Trophoblast cell (in vitro differentiated cells and primary cell): ENCODE measurements around the gene MMP15.
"Not testable (repeated sequence)": the region's sequence is repeated elsewhere in the genome, so short reads cannot be mapped to it uniquely, and the experiment has no call there.

ENCODE experiments used
- DNase-seq, 2 donors: peaks; one replicate each; pipeline ENCODE4 v3.0.0-alpha.2; 2016
- H2AFZ ChIP-seq: 2 replicates; pipeline ENCODE4 v1.6.1; 2013; ENCODE audit warnings: low read length, moderate library complexity, mild to moderate bottlenecking; ENCODE audit not compliant: insufficient read depth, poor library complexity
- H2AK5ac ChIP-seq: 2 replicates; pipeline ENCODE4 v1.6.1; 2013; ENCODE audit warnings: mild to moderate bottlenecking, low read length
- H2BK120ac ChIP-seq: 2 replicates; pipeline ENCODE4 v1.6.1; 2013; ENCODE audit warnings: low read length, mild to moderate bottlenecking, moderate library complexity; ENCODE audit not compliant: insufficient read depth, poor library complexity
- H2BK12ac ChIP-seq: 2 replicates; pipeline ENCODE4 v1.6.1; 2013; ENCODE audit warnings: mild to moderate bottlenecking, low read length, moderate library complexity
- H2BK5ac ChIP-seq: 2 replicates; pipeline ENCODE4 v1.6.1; 2013; ENCODE audit warnings: low read length, low read depth, moderate library complexity, mild to moderate bottlenecking; ENCODE audit not compliant: poor library complexity
- H3K14ac ChIP-seq: 2 replicates; pipeline ENCODE4 v1.6.1; 2013; ENCODE audit warnings: mild to moderate bottlenecking, low read length
- H3K18ac ChIP-seq: 2 replicates; pipeline ENCODE4 v1.6.1; 2013; ENCODE audit warnings: mild to moderate bottlenecking, low read length
- H3K23ac ChIP-seq: 2 replicates; pipeline ENCODE4 v1.6.1; 2013; ENCODE audit warnings: low read length
- H3K27ac ChIP-seq: 2 replicates; pipeline ENCODE4 v1.5.1; 2013; ENCODE audit warnings: low read depth, mild to moderate bottlenecking, inconsistent platforms, low read length, moderate library complexity
- H3K27me3 ChIP-seq: 2 replicates; pipeline ENCODE4 v1.6.1; 2013; ENCODE audit warnings: inconsistent platforms, mild to moderate bottlenecking, low read length, moderate library complexity; ENCODE audit not compliant: insufficient read depth
- H3K36me3 ChIP-seq, 2 experiments: 1 replicate in 1 of 2; 2 replicates in 1 of 2; pipeline ENCODE4 v1.6.1; 2013; ENCODE audit warnings: low read length in 2 of 2, mild to moderate bottlenecking in 2 of 2, moderate library complexity in 1 of 2; ENCODE audit not compliant: insufficient read depth in 2 of 2, control insufficient read depth in 1 of 2
- H3K4ac ChIP-seq: 2 replicates; pipeline ENCODE4 v1.6.1; 2013; ENCODE audit warnings: low read depth, mild to moderate bottlenecking, low read length, moderate library complexity
- H3K4me1 ChIP-seq, 2 experiments: 1 replicate in 1 of 2; 2 replicates in 1 of 2; pipeline ENCODE4 v1.6.1; 2013; ENCODE audit warnings: low read length in 2 of 2, mild to moderate bottlenecking in 2 of 2, moderate library complexity in 1 of 2; ENCODE audit not compliant: insufficient read depth in 2 of 2, control insufficient read depth in 1 of 2
- H3K4me2 ChIP-seq: 2 replicates; pipeline ENCODE4 v1.6.1; 2013; ENCODE audit warnings: inconsistent platforms, mild to moderate bottlenecking, low read length, moderate library complexity
- H3K4me3 ChIP-seq: 2 replicates; pipeline ENCODE4 v1.5.1; 2013; ENCODE audit warnings: mild to moderate bottlenecking, low read depth, low read length, inconsistent platforms
- H3K79me1 ChIP-seq: one replicate; pipeline ENCODE4 v1.6.1; 2013; ENCODE audit warnings: low read length
- H3K79me2 ChIP-seq: 2 replicates; pipeline ENCODE4 v1.6.1; 2013; ENCODE audit warnings: low read length, mild to moderate bottlenecking; ENCODE audit not compliant: control insufficient read depth, insufficient read depth, poor library complexity
- H3K9ac ChIP-seq: 2 replicates; pipeline ENCODE4 v1.6.1; 2013; ENCODE audit warnings: mild to moderate bottlenecking, low read length
- H3K9me3 ChIP-seq: 2 replicates; pipeline ENCODE4 v1.6.1; 2013; ENCODE audit warnings: low read depth, mild to moderate bottlenecking, control low read depth, inconsistent platforms, low read length; ENCODE audit not compliant: insufficient read depth
- H4K12ac ChIP-seq: 2 replicates; pipeline ENCODE4 v1.6.1; 2013; ENCODE audit warnings: low read depth, mild to moderate bottlenecking, low read length, moderate library complexity
- H4K8ac ChIP-seq: 2 replicates; pipeline ENCODE4 v1.6.1; 2013; ENCODE audit warnings: low read depth, mild to moderate bottlenecking, low read length, moderate library complexity
- H4K91ac ChIP-seq: one replicate; pipeline ENCODE4 v1.6.1; 2013; ENCODE audit warnings: low read depth, mild to moderate bottlenecking, low read length, moderate library complexity
- WGBS: extraction: QIAGEN DNeasy Blood & Tissue Kit; methylation state at CpG from one replicate; pipeline ENCODE4 v1.1.7; 2013; ENCODE audit warnings: missing lambda C conversion rate; ENCODE audit not compliant: insufficient read length, insufficient coverage; ENCODE audit errors: extremely low coverage; 5-methylcytosine and 5-hydroxymethylcytosine counted together

The MMP15 gene

GRCh38 chr16:58001781-58002415 is 23.7 kb upstream of the MMP15 start:
- Histone ChIP-seq H3K23ac (no peak overlapping the region), H2BK12ac (no peak overlapping the region), H3K4me1 (peaks cover 8 to 14% of the 10 kb centered on the region in 2 experiments), H3K18ac (no peak overlapping the region), H4K12ac (no peak overlapping the region), H3K79me2 (peaks cover 4% of the 10 kb centered on the region), H3K27me3 (no peaks in the 10 kb centered on the region), H3K79me1 (peaks cover 8% of the 10 kb centered on the region), H2AFZ (no peak overlapping the region), H2BK5ac (no peak overlapping the region), H2AK5ac (no peak overlapping the region), H3K4me2 (peak overlapping the region; percentile 100), H3K36me3 (peaks cover 21 to 26% of the 10 kb centered on the region in 2 experiments), H3K14ac (no peak overlapping the region), H3K4me3 (peak overlapping the region; percentile 89), H4K91ac (no peak overlapping the region), H3K27ac (no peak overlapping the region), H2BK120ac (no peak overlapping the region), H3K9ac (no peak overlapping the region), H3K9me3 (no peaks in the 10 kb centered on the region), H3K4ac (no peak overlapping the region), H4K8ac (no peak overlapping the region)
- no peak for DNase-seq
- no CpG with 5 or more reads among the region's 10 CpGs for WGBS

DNA sequence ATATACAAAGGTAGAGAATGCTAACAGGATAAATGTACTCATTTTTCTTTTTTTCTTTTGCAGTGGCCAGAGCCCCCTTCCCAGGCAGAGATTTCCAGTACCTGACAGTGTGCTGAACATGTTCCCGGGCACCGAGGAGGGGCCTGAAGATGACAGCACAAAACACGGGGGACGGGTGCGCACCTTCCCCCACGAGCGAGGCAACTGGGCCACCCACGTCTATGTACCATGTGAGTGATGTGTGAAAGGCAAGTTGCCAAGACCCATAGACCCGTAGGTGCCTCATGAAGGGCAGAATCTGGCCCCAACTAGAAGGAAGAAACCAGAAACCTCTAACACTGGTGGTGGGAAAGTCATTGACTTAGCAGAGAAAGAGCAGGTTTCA is 23.1 kb upstream of the MMP15 start:
- no peak for DNase-seq
- H3K36me3 ChIP-seq: peaks cover 18 to 23% of the 10 kb centered on the region in 2 experiments

DNA sequence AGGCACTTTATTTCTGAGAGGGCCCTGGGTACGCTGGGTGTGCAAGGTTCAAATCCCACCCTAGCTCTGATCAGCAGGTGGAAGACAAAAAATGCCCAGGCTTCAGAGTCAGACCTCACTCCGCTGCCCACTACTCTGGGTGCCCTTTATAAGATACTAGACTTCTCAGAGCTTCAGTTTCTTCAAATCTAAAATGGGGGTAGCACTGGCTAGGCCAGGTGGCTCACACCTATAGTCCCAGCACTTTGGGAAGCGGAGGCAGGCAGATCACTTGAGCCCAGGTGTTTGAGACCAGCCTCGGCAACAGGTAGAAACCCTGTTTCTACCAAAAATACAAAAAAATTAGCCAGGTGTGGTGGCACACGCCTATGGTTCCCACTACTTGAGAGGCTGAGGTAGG is 22.6 kb upstream of the MMP15 start:
- Histone ChIP-seq H3K18ac (no peak overlapping the region), H2AFZ (no peak overlapping the region), H2BK12ac (no peak overlapping the region), H3K23ac (no peak overlapping the region), H3K4ac (no peak overlapping the region), H3K36me3 (peaks cover 17 to 19% of the 10 kb centered on the region in 2 experiments), H3K9me3 (no peaks in the 10 kb centered on the region), H3K4me3 (no peak overlapping the region), H3K79me2 (peaks cover 4% of the 10 kb centered on the region), H3K14ac (no peak overlapping the region), H3K9ac (no peak overlapping the region), H4K8ac (no peak overlapping the region), H3K4me2 (no peak overlapping the region), H2BK120ac (no peak overlapping the region), H3K27ac (no peak overlapping the region), H4K91ac (no peak overlapping the region), H3K27me3 (no peaks in the 10 kb centered on the region), H4K12ac (no peak overlapping the region), H2BK5ac (no peak overlapping the region), H2AK5ac (no peak overlapping the region), H3K4me1 (peaks cover 8 to 14% of the 10 kb centered on the region in 2 experiments), H3K79me1 (peaks cover 8% of the 10 kb centered on the region)
- WGBS: no CpG with 5 or more reads among the region's 5 CpGs
- DNase-seq: no peak

More for the DNA sequence above, 23.1 kb upstream of the MMP15 start:
- peak overlapping the region; percentile 32 for H2AK5ac ChIP-seq
- no peak overlapping the region for H4K12ac ChIP-seq
- no peak overlapping the region for H3K4me2 ChIP-seq
- no peak overlapping the region for H2AFZ ChIP-seq
- no peak overlapping the region for H3K4ac ChIP-seq
- H4K91ac ChIP-seq: no peak overlapping the region
- H3K27me3 ChIP-seq: no peaks in the 10 kb centered on the region
- H3K23ac ChIP-seq: peak overlapping the region; percentile 48
- H2BK12ac ChIP-seq: no peak overlapping the region
- no peak overlapping the region for H3K9ac ChIP-seq
- H3K27ac ChIP-seq: no peak overlapping the region
- H2BK120ac ChIP-seq: no peak overlapping the region
- WGBS: no CpG with 5 or more reads among the region's 9 CpGs
- no peak overlapping the region for H3K14ac ChIP-seq
- no peak overlapping the region for H3K4me3 ChIP-seq
- no peaks in the 10 kb centered on the region for H3K9me3 ChIP-seq
- peaks cover 8 to 14% of the 10 kb centered on the region in 2 experiments for H3K4me1 ChIP-seq
- H2BK5ac ChIP-seq: no peak overlapping the region
- H3K79me2 ChIP-seq: peaks cover 4% of the 10 kb centered on the region
- peak overlapping the region; percentile 46 for H3K18ac ChIP-seq
- H4K8ac ChIP-seq: no peak overlapping the region
- peaks cover 8% of the 10 kb centered on the region for H3K79me1 ChIP-seq

- H3K27ac ChIP-seq, H3K14ac ChIP-seq, H3K79me2 ChIP-seq, H3K79me1 ChIP-seq, H3K27me3 ChIP-seq, H3K9me3 ChIP-seq, H2BK120ac ChIP-seq, H3K18ac ChIP-seq, H3K4ac ChIP-seq, H4K91ac ChIP-seq, H4K12ac ChIP-seq, H2AK5ac ChIP-seq, H2BK12ac ChIP-seq, H3K4me2 ChIP-seq, H3K9ac ChIP-seq, H3K4me1 ChIP-seq, H2BK5ac ChIP-seq, H3K23ac ChIP-seq, H4K8ac ChIP-seq, H3K4me3 ChIP-seq, H2AFZ ChIP-seq, DNase-seq: not testable (repeated sequence)
- no CpG with 5 or more reads among the region's 12 CpGs for WGBS
- peaks cover 17% of the 10 kb centered on the region in 2 experiments for H3K36me3 ChIP-seq
Observed at GRCh38 chr16:58004736-58005135, 20.8 kb upstream of the MMP15 start.
